Measurements from ENCODE around the gene B4GALT4.

Gene B4GALT4

GRCh38 chr3:119187266-119187665 lies 53.4 kb downstream of the B4GALT4 start:
- H3K36me3 ChIP-seq = no peaks in the 10 kb centered on the region
- H3K27ac ChIP-seq = no peak overlapping the region
- no peaks in the 10 kb centered on the region for H3K9me3 ChIP-seq (ENCODE audit: severe bottlenecking)
- H3K27me3 ChIP-seq (ENCODE audit: insufficient read depth, low read depth, severe bottlenecking) = peaks cover 3% of the 10 kb centered on the region
- DNase-seq = no peak
- no peak overlapping the region for H3K4me3 ChIP-seq (ENCODE audit: low read depth, low read length)
- TF ChIP-seq CTCF (IDR thresholded peaks at IDR 0.05; ENCODE audit: low read depth, low read length) = no peak

GRCh38 chr3:119184796-119185570 lies 55.7 kb downstream of the B4GALT4 start:
- H3K36me3 ChIP-seq = no peaks in the 10 kb centered on the region
- no peak overlapping the region for H3K4me3 ChIP-seq (ENCODE audit: low read depth, low read length)
- no peak for TF ChIP-seq CTCF (IDR thresholded peaks at IDR 0.05; ENCODE audit: low read depth, low read length)
- peaks cover 3% of the 10 kb centered on the region for H3K27me3 ChIP-seq (ENCODE audit: insufficient read depth, low read depth, severe bottlenecking)
- DNase-seq = no peak
- H3K27ac ChIP-seq = no peak overlapping the region
- H3K9me3 ChIP-seq (ENCODE audit: severe bottlenecking) = no peaks in the 10 kb centered on the region

- H3K4me3 ChIP-seq (ENCODE audit: low read depth, low read length) = no peak overlapping the region
- TF ChIP-seq CTCF (IDR thresholded peaks at IDR 0.05; ENCODE audit: low read depth, low read length) = no peak
- H3K36me3 ChIP-seq = no peaks in the 10 kb centered on the region
- no peak for DNase-seq
- no peak overlapping the region for H3K27ac ChIP-seq
- H3K9me3 ChIP-seq (ENCODE audit: severe bottlenecking) = no peaks in the 10 kb centered on the region
- peaks cover 3% of the 10 kb centered on the region for H3K27me3 ChIP-seq (ENCODE audit: insufficient read depth, low read depth, severe bottlenecking)
Measured at GRCh38 chr3:119184111-119184510, 56.6 kb downstream of the B4GALT4 start.

GRCh38 chr3:119181765-119182164 lies 58.9 kb downstream of the B4GALT4 start:
- no peak overlapping the region for H3K4me3 ChIP-seq (ENCODE audit: low read depth, low read length)
- H3K27me3 ChIP-seq (ENCODE audit: insufficient read depth, low read depth, severe bottlenecking) = peaks cover 7% of the 10 kb centered on the region
- no peaks in the 10 kb centered on the region for H3K9me3 ChIP-seq (ENCODE audit: severe bottlenecking)
- no peaks in the 10 kb centered on the region for H3K36me3 ChIP-seq
- TF ChIP-seq CTCF (IDR thresholded peaks at IDR 0.05; ENCODE audit: low read depth, low read length) = no peak
- DNase-seq = no peak
- no peak overlapping the region for H3K27ac ChIP-seq

- peaks cover 14% of the 10 kb centered on the region for H3K27me3 ChIP-seq (ENCODE audit: insufficient read depth, low read depth, severe bottlenecking)
- no peaks in the 10 kb centered on the region for H3K9me3 ChIP-seq (ENCODE audit: severe bottlenecking)
- H3K4me3 ChIP-seq (ENCODE audit: low read depth, low read length) = no peak overlapping the region
- H3K36me3 ChIP-seq = no peaks in the 10 kb centered on the region
- TF ChIP-seq CTCF (IDR thresholded peaks at IDR 0.05; ENCODE audit: low read depth, low read length) = no peak
- H3K27ac ChIP-seq = no peak overlapping the region
- no peak for DNase-seq
Measured at GRCh38 chr3:119177321-119177720, 63.4 kb downstream of the B4GALT4 start.

- Histone ChIP-seq H3K4me3 (ENCODE audit: low read depth, low read length) (no peak overlapping the region), H3K27me3 (ENCODE audit: insufficient read depth, low read depth, severe bottlenecking) (peaks cover 14% of the 10 kb centered on the region), H3K36me3 (no peaks in the 10 kb centered on the region), H3K9me3 (ENCODE audit: severe bottlenecking) (no peaks in the 10 kb centered on the region), H3K27ac (no peak overlapping the region)
- no peak for DNase-seq
- no peak for TF ChIP-seq CTCF (IDR thresholded peaks at IDR 0.05; ENCODE audit: low read depth, low read length)
Measured at GRCh38 chr3:119176778-119177177, 63.9 kb downstream of the B4GALT4 start.
